Dendritic cell treated with granulocyte-macrophage colony-stimulating factor and Interleukin-4, amounts not matched to agents 40 ng/mL and 50 ng/mL, for 4 days (primary cell): ENCODE data around the gene TFAP2E.
"Not testable (repeated sequence)": the region's sequence is repeated elsewhere in the genome, so short reads cannot be mapped to it uniquely, and the experiment has no call there.

Experiments
- H3K27ac Mint-ChIP-seq: one replicate; pipeline ENCODE4 v1.8.0; 2022; ENCODE audit warnings: mild to moderate bottlenecking, mixed read lengths
- H3K27me3 Mint-ChIP-seq: one replicate; pipeline ENCODE4 v1.8.0; 2022; ENCODE audit warnings: mild to moderate bottlenecking, mixed read lengths
- H3K36me3 Mint-ChIP-seq: one replicate; pipeline ENCODE4 v1.8.0; 2022; ENCODE audit warnings: low read depth, mixed read lengths
- H3K4me1 Mint-ChIP-seq: one replicate; pipeline ENCODE4 v1.8.0; 2022; ENCODE audit warnings: low read depth, mixed read lengths
- H3K4me3 Mint-ChIP-seq: one replicate; pipeline ENCODE4 v1.8.0; 2022; ENCODE audit warnings: mild to moderate bottlenecking, moderate library complexity, mixed read lengths
- H3K9me3 Mint-ChIP-seq: one replicate; pipeline ENCODE4 v1.8.0; 2022; ENCODE audit warnings: mixed read lengths
- intact Hi-C: fragments of 100-400 bp; cut with micrococcal nuclease; formaldehyde crosslinking; loops from one replicate; pipeline ENCODE4 v1.15.0; 2022

TFAP2E gene

DNA sequence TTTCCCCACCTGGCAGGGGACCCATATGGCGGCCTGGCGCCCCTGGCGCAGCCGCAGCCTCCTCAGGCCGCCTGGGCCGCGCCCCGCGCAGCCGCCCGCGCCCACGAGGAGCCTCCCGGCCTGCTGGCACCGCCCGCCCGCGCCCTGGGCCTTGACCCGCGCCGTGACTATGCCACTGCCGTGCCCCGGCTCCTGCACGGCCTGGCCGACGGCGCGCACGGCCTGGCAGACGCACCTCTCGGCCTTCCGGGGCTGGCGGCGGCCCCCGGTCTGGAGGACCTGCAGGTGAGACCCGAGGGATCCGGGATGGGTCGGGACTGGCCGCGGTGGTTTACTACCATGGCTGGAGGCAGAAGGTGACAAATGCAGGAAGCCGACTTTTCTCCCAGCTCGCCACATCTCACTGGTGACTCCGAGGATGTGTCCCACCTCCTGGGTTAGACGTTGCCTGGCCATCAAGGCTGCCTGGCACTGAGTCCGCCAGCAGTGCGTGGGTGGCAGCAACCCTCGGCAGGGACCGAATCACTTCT, 1.1 kb downstream of the TFAP2E start:
- intact Hi-C loops = no loop called here
- H3K27ac Mint-ChIP-seq = no peak overlapping the region
- no peak overlapping the region for H3K4me3 Mint-ChIP-seq
- H3K27me3 Mint-ChIP-seq = peaks cover 45% of the 10 kb centered on the region
- H3K4me1 Mint-ChIP-seq = peaks cover 43% of the 10 kb centered on the region
- no peaks in the 10 kb centered on the region for H3K36me3 Mint-ChIP-seq
- H3K9me3 Mint-ChIP-seq = no peaks in the 10 kb centered on the region

DNA sequence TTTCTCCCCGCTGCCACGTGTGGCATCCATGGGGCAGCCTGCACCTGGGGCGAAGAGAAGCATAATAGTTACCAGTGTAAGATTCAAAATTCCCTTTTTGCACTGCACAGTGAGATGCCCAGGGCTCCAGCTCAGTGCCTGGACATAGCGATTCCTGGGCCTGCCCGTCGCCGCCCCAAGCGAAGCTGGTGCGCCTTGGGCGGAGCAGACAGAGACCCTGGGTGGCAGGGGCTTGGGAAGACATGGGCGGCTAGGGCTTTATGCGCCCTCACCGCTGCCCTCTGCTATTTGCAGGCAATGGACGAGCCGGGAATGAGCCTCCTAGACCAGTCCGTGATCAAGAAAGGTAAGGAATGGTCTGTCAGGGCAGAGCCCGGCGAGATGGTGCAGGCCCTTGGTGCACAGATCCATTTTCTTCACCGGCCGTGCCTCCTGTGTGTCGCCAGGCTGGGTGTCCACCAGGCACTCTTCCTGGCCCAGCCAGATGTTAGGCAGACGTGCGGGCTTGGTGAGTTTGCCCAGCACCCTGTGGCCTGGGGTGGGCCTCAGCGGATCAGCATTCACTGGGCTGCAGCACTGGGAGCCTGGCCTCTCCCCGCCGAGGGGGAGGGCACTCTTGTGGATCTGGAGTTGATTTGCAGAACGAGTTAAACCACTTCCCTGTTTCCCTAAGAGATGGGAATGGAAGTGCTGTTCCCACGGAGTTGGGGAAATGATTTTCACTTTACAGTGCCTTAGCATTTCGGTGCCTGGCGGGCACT, 1.7 kb downstream of the TFAP2E start:
- Mint-ChIP-seq H3K27ac (peak overlapping the region; percentile 10), H3K27me3 (peaks cover 45% of the 10 kb centered on the region), H3K4me1 (peaks cover 40% of the 10 kb centered on the region), H3K36me3 (no peaks in the 10 kb centered on the region), H3K4me3 (no peak overlapping the region), H3K9me3 (no peaks in the 10 kb centered on the region)
- intact Hi-C loops = no loop called here

DNA sequence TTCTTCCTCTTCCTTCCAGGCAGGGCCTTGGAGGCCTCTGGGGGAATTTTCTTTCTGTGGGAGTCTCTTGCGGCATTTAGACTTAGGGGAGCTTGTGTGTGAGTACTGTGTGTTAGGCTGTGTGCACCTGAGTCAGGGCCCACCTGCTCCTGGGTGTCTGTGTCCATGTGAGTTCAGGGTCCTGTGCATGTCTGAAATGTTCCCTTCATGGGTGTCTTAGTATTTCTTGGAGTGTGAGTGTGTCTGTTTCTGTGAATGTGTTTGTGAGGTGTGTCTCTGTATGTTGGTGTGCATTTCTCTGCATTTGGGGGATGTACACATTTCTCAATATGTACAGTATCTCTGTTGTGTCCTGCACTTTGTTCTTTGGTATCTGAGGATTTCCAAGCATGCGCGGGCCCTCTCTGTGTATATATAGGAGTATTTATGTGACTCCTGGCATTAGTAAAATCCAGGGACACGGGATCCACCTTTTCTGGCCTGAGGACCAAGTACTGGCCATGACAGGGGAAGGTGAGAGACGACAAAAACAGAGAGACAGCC, 2.4 kb downstream of the TFAP2E start:
- H3K9me3 Mint-ChIP-seq = no peaks in the 10 kb centered on the region
- intact Hi-C loops = no loop called here
- peaks cover 40% of the 10 kb centered on the region for H3K4me1 Mint-ChIP-seq
- no peaks in the 10 kb centered on the region for H3K36me3 Mint-ChIP-seq
- H3K4me3 Mint-ChIP-seq = no peak overlapping the region
- peaks cover 45% of the 10 kb centered on the region for H3K27me3 Mint-ChIP-seq
- H3K27ac Mint-ChIP-seq = peak overlapping the region; percentile 78

DNA sequence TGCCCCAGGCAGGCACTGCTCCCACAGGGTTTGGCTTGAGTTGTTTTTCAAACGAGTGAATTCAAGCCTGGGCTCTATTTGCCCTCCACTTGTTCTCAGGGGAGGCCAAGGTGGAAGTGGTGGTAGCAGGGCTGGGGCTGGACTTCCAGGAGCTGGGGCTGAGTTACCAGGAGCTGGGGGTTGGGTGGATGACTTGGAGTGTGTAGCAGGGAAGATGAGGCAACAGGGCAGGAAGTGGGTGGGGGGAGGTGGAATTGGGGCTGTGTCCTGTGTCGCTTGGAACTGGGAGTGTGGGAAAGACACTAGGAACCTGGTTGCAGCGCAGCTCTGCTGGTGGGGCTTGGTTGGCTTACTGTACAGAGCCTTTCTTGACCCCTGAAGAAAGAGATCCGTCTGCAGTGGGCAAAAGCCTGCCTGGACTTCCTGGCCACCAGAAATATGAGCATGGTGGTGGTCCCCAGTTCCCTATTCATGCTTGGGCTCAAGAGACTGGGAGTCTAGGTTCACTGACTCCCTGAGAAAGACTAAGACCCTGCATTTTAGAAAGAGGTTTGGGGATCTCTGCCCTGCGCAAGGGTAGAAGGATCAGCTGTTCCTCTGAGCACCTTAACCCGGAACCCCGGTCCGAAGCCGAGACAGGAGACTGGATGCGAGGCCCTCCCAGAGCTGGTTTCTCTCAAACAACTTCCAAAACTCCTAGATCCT, 3.1 kb downstream of the TFAP2E start:
- H3K27ac Mint-ChIP-seq = peak overlapping the region; percentile 78
- intact Hi-C loops = no loop called here
- H3K4me3 Mint-ChIP-seq = peak overlapping the region; percentile 72

DNA sequence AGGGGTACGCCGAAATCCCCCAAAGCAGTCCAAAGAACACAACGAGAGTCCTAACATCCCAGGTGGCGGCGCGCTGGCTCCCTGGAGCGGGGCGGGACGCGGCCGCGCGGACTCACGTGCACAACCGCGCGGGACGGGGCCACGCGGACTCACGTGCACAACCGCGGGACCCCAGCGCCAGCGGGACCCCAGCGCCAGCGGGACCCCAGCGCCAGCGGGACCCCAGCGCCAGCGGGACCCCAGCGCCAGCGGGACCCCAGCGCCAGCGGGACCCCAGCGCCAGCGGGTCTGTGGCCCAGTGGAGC, 3.6 kb downstream of the TFAP2E start:
- H3K9me3 Mint-ChIP-seq, H3K36me3 Mint-ChIP-seq, intact Hi-C loops: not testable (repeated sequence)
- Mint-ChIP-seq H3K27me3 (peaks cover 37% of the 10 kb centered on the region), H3K27ac (peak overlapping the region; percentile 78), H3K4me3 (peak overlapping the region; percentile 76), H3K4me1 (peaks cover 40% of the 10 kb centered on the region)

More for the DNA sequence above, 3.1 kb downstream of the TFAP2E start:
- Mint-ChIP-seq H3K27me3 (peaks cover 41% of the 10 kb centered on the region), H3K9me3 (no peaks in the 10 kb centered on the region), H3K4me1 (peaks cover 40% of the 10 kb centered on the region), H3K36me3 (no peaks in the 10 kb centered on the region)

DNA sequence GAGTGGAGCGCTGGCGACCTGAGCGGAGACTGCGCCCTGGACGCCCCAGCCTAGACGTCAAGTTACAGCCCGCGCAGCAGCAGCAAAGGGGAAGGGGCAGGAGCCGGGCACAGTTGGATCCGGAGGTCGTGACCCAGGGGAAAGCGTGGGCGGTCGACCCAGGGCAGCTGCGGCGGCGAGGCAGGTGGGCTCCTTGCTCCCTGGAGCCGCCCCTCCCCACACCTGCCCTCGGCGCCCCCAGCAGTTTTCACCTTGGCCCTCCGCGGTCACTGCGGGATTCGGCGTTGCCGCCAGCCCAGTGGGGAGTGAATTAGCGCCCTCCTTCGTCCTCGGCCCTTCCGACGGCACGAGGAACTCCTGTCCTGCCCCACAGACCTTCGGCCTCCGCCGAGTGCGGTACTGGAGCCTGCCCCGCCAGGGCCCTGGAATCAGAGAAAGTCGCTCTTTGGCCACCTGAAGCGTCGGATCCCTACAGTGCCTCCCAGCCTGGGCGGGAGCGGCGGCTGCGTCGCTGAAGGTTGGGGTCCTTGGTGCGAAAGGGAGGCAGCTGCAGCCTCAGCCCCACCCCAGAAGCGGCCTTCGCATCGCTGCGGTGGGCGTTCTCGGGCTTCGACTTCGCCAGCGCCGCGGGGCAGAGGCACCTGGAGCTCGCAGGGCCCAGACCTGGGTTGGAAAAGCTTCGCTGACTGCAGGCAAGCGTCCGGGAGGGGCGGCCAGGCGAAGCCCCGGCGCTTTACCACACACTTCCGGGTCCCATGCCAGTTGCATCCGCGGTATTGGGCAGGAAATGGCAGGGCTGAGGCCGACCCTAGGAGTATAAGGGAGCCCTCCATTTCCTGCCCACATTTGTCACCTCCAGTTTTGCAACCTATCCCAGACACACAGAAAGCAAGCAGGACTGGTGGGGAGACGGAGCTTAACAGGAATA, 4.2 kb downstream of the TFAP2E start:
- intact Hi-C loops = no loop called here
- H3K4me1 Mint-ChIP-seq = peaks cover 40% of the 10 kb centered on the region
- peak overlapping the region; percentile 76 for H3K4me3 Mint-ChIP-seq
- no peaks in the 10 kb centered on the region for H3K9me3 Mint-ChIP-seq
- H3K27me3 Mint-ChIP-seq = peaks cover 32% of the 10 kb centered on the region
- no peaks in the 10 kb centered on the region for H3K36me3 Mint-ChIP-seq
- peak overlapping the region; percentile 78 for H3K27ac Mint-ChIP-seq

DNA sequence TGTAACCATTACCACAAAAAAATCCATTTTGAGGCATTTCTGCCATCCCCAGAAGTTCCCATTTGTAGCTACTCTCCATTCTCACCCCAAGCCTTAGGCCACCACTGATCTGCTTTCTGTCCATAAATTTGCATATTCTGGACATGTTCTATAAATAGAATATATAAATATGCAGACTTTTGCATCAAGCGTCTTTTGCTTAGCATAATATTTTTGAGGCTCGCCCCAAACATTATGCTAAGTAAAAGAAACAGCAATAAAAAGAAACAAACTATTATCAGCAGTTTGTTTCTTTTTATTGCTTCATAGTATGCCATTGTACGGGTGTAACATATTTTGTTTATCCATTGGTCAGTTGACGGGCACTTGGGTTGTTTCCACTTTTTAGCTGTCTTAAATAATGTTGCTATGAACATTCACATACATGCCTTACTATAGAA, 7.9 kb downstream of the TFAP2E start:
- H3K4me1 Mint-ChIP-seq = peaks cover 24% of the 10 kb centered on the region
- H3K36me3 Mint-ChIP-seq = no peaks in the 10 kb centered on the region
- H3K27ac Mint-ChIP-seq = no peak overlapping the region
- peaks cover 12% of the 10 kb centered on the region for H3K27me3 Mint-ChIP-seq
- H3K9me3 Mint-ChIP-seq = no peaks in the 10 kb centered on the region
- intact Hi-C loops = no loop called here
- no peak overlapping the region for H3K4me3 Mint-ChIP-seq

DNA sequence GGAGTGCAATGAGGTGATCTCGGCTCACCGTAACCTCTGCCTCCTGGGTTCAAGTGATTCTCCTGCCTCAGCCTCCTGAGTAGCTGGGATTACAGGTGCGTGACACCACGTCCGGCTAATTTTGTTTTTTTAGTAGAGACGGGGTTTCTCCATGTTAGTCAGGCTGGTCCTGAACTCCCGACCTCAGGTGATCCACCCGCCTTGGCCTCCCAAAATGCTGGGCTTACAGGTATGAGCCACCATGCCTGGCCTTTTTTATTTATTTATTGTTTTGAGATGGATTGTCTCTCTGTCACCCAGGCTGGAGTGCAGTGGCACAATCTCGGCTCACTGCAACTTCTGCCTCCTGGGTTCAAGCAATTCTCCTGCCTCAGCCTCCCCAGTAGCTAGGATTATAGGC, 8.5 kb downstream of the TFAP2E start:
- H3K27ac Mint-ChIP-seq, intact Hi-C loops, H3K36me3 Mint-ChIP-seq, H3K4me3 Mint-ChIP-seq, H3K27me3 Mint-ChIP-seq, H3K9me3 Mint-ChIP-seq: not testable (repeated sequence)
- H3K4me1 Mint-ChIP-seq = peaks cover 17% of the 10 kb centered on the region

DNA sequence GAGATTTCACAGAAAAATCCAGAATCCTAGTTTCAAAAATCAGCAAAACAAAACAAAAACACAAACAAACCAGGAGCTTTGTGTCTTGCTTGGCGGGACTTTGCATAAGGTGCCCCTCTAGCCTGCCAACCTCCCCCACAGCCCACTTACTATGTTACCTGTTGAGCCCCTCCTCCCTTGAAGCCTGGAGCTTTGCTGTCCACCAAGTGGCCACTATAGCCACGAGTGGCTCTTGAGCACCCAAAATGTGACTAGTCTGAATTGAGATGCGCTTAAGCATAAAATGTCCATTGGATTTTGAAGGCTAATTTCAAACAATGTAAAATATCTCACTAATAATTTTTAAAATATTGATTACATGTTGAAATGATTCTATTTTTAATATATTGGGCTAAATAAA, 12.2 kb downstream of the TFAP2E start:
- peaks cover under 1% of the 10 kb centered on the region for H3K36me3 Mint-ChIP-seq
- intact Hi-C loops = no loop called here
- no peaks in the 10 kb centered on the region for H3K9me3 Mint-ChIP-seq
- H3K27ac Mint-ChIP-seq = no peak overlapping the region
- no peaks in the 10 kb centered on the region for H3K27me3 Mint-ChIP-seq
- no peaks in the 10 kb centered on the region for H3K4me1 Mint-ChIP-seq
- H3K4me3 Mint-ChIP-seq = no peak overlapping the region

DNA sequence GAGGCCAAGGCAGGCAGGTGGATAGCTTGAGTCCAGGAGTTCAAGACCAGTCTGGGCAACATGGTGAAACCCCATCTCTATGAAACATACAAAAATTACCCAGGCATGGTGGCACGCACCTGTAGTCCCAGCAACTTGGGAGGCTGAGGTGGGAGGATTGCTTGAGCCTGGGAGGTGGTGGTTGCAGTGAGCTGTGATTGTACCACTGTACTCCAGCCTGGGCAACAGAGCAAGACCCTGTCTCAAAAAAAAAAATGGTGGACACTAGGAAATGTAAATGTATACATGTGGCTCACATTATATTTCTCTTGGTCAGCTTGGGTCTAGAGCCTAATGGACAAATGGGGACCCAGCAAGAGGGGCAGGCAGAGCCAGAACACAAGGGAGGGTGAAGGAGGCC, 12.7 kb downstream of the TFAP2E start:
- H3K36me3 Mint-ChIP-seq, H3K4me3 Mint-ChIP-seq, H3K4me1 Mint-ChIP-seq, H3K9me3 Mint-ChIP-seq, H3K27me3 Mint-ChIP-seq, intact Hi-C loops, H3K27ac Mint-ChIP-seq: not testable (repeated sequence)

DNA sequence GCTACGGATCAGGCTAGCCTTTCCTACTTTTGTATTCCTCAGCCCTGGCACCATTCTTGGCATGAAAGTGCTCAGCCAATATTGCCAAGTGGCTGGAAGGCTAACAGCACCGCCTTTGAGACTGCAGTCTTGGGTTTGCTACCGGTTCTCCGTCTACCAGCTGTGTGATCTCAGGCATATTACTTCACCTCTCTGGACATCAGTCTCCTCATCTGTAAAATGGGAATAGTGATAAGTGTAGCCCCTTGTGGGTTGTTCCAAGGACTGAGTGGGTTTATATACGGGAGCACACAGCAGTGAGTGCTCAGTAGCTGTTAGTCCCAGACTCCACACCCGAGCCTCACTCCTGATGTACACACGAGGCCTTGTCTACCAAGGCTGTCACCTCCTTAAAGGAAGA, 13.7 kb downstream of the TFAP2E start:
- no peak overlapping the region for H3K4me3 Mint-ChIP-seq
- H3K27me3 Mint-ChIP-seq = no peaks in the 10 kb centered on the region
- H3K36me3 Mint-ChIP-seq = peaks cover 13% of the 10 kb centered on the region
- no peak overlapping the region for H3K27ac Mint-ChIP-seq
- no peaks in the 10 kb centered on the region for H3K9me3 Mint-ChIP-seq
- no peaks in the 10 kb centered on the region for H3K4me1 Mint-ChIP-seq
- intact Hi-C loops = no loop called here

DNA sequence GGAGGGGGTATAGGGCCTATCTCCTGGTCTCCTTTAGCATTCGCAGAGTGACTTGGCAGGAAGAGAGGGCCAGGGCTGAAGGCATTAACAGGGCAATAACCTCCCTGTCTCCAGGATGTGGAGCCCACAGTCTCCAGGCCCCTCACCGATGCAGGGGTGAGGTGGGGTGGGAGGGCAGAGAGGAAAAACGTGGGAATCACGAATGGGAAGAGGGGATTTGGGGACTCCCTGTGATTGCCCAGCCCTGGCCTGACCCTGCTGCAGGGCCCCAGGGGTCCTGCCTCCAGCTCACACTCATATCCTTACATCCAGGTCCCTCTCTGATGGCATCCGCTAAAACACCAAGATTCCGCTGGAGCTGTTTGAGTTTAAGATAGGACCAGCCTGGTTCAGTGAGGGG, 14.6 kb downstream of the TFAP2E start:
- H3K27me3 Mint-ChIP-seq = no peaks in the 10 kb centered on the region
- no peak overlapping the region for H3K27ac Mint-ChIP-seq
- intact Hi-C loops = no loop called here

DNA sequence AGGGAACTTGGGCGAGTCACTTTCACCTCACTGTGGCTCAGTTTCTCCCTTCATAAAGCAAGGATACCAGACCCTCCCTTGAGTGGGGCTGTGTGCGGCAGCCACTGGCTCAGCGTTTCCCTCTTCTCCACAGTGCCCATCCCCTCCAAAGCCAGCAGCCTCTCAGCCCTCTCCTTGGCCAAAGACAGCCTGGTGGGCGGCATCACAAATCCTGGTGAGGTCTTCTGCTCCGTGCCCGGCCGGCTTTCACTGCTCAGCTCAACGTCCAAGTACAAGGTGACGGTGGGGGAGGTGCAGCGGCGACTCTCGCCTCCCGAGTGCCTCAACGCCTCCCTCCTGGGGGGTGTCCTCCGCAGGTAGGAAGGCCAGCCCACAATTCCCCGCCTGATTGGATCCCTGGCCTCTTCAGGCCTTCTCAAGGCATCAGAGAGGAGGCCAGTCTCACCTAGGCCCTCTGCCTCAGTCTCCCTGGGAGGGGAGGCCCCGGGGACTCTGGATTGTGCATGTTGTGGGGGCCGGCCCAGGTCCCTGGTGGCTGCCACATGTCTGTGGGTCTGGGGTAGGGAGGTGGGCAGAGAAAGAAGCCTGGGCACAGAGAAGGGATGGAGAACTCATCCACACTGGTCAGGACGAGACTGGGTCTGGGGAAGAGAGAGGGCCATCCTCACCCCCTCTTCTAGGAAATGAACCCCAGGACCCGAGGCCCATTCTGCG, 15.2 kb downstream of the TFAP2E start:
- intact Hi-C loops = no loop called here
- no peaks in the 10 kb centered on the region for H3K27me3 Mint-ChIP-seq

More for the DNA sequence above, 14.6 kb downstream of the TFAP2E start:
- Mint-ChIP-seq H3K36me3 (peaks cover 13% of the 10 kb centered on the region), H3K4me1 (peaks cover 2% of the 10 kb centered on the region), H3K4me3 (no peak overlapping the region), H3K9me3 (no peaks in the 10 kb centered on the region)

More for the DNA sequence above, 15.2 kb downstream of the TFAP2E start:
- peaks cover 8% of the 10 kb centered on the region for H3K4me1 Mint-ChIP-seq
- no peak overlapping the region for H3K4me3 Mint-ChIP-seq
- H3K9me3 Mint-ChIP-seq = no peaks in the 10 kb centered on the region
- H3K27ac Mint-ChIP-seq = no peak overlapping the region
- H3K36me3 Mint-ChIP-seq = peaks cover 13% of the 10 kb centered on the region
